ENCODE data around the gene TRHDE. TPM values are rescaled to one million over a fixed set of nuclear protein-coding genes. Genes with fewer than 3 reads are reported as not detected.

TRHDE gene
- total and polyA plus RNA-seq, 2 donors (not counting 3 experiments of a cell fraction or from before 2014, with no cell fraction given), result not detected

DNA sequence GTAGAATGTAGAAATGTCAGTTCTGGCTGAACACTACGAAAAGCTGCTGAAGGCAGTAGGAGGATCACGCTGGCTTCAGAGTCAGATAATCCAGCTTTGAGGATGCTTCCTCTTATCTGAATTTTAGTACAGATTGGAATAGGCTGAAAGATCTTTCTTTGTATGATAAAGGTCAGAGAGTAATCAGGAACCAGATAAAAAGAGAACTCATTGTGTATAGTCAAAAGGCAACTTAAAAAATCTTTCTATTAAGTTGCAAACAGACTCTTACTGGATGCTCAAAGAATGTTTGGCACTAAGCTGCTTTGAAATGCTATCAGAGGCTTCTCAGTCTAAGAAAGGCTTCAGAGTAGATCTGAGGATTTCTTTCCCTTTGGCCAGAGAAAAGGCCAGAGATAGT, 21.8 kb upstream of the TRHDE start:
- Histone ChIP-seq H3K4me2 (ENCODE audit: insufficient read depth, low read length) (no peak overlapping the region), H2AFZ (ENCODE audit: low read depth, low read length) (no peak overlapping the region), H4K20me1 (replicated peaks; ENCODE audit: control insufficient read depth, extremely low read depth, insufficient read depth, low read length) (no peaks in the 10 kb centered on the region), H3K9me3 (replicated peaks; ENCODE audit: control insufficient read depth, insufficient read depth, low read length) (peaks cover 2% of the 10 kb centered on the region), H3K4me3 (replicated peaks in 1 of 3; ENCODE audit: insufficient read depth in 1 of 3, low read depth in 1 of 3, low read length in 3 of 3) (no peak overlapping the region), H3K27me3 (ENCODE audit: control insufficient read depth in 2 of 2, insufficient read depth in 2 of 2, low read length in 2 of 2) (no peaks in the 10 kb centered on the region), H3K4me1 (ENCODE audit: control insufficient read depth, extremely low read depth, insufficient read depth, low read length) (no peaks in the 10 kb centered on the region), H3K79me2 (ENCODE audit: control insufficient read depth, insufficient read depth, low read length) (no peaks in the 10 kb centered on the region), H3K9ac (replicated peaks; ENCODE audit: extremely low read depth, insufficient read depth, low read length) (no peak overlapping the region), H3K27ac (ENCODE audit: insufficient read depth, low read depth, low read length) (no peak overlapping the region), H3K36me3 (ENCODE audit: control insufficient read depth in 2 of 2, extremely low read depth in 1 of 2, insufficient read depth in 2 of 2, low read length in 2 of 2) (no peaks in the 10 kb centered on the region), H3K9me1 (replicated peaks; ENCODE audit: control insufficient read depth, extremely low read depth, insufficient read depth, low read length) (no peaks in the 10 kb centered on the region)
- dilution Hi-C loops (cut with MboI; ENCODE audit: extremely low pct_ligation_motif_present, low sequenced_read_pairs) (no loop called here), intact Hi-C loops (cut with micrococcal nuclease) (no loop called here)
- no peak for TF ChIP-seq EZH2 (IDR thresholded peaks at IDR 0.05; ENCODE audit: borderline replicate concordance, low read depth, low read length, severe bottlenecking)
- no peak for TF ChIP-seq FOS (IDR thresholded peaks at IDR 0.05; ENCODE audit: borderline replicate concordance, insufficient read depth, low read length)
- no peak for TF ChIP-seq JUN (IDR thresholded peaks at IDR 0.05; ENCODE audit: borderline replicate concordance, insufficient read depth, insufficient read length, low read depth)
- no peak for TF ChIP-seq POLR2AphosphoS5 (IDR thresholded peaks at IDR 0.05; ENCODE audit: insufficient read depth, low read depth, low read length)
- no peak for FAIRE-seq
- CTCF ChIA-PET, result no interaction called here
- BruUV-seq (replicated peaks), result no TSS peak
- POLR2A ChIA-PET, result no interaction called here
- no peak for DNase-seq (ENCODE audit: low read depth, low spot score)

DNA sequence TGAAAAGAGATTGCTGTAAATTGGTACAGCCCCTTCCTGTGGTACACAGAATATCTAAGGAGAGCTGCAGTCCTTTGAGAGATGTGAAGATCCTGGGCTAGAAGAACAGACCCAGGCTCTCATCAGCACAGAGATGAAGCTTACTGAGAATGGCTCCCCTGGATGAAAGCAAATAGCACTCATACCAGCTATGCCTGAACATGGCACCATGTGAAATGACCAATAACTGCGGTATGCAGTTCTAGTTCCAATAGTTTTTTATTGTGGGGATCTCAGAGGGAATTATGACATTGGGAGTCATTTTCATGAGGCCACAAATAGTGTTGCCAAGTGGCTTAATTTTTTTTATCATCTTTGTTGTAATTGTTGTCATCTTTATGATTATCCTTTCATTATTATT, 15.4 kb upstream of the TRHDE start:
- Histone ChIP-seq H3K4me1 (ENCODE audit: control insufficient read depth, extremely low read depth, insufficient read depth, low read length) (no peaks in the 10 kb centered on the region), H2AFZ (ENCODE audit: low read depth, low read length) (no peak overlapping the region), H3K27me3 (ENCODE audit: control insufficient read depth in 2 of 2, insufficient read depth in 2 of 2, low read length in 2 of 2) (no peaks in the 10 kb centered on the region), H3K79me2 (ENCODE audit: control insufficient read depth, insufficient read depth, low read length) (no peaks in the 10 kb centered on the region), H4K20me1 (replicated peaks; ENCODE audit: control insufficient read depth, extremely low read depth, insufficient read depth, low read length) (no peaks in the 10 kb centered on the region), H3K9ac (replicated peaks; ENCODE audit: extremely low read depth, insufficient read depth, low read length) (no peak overlapping the region), H3K4me3 (replicated peaks in 1 of 3; ENCODE audit: insufficient read depth in 1 of 3, low read depth in 1 of 3, low read length in 3 of 3) (no peak overlapping the region), H3K4me2 (ENCODE audit: insufficient read depth, low read length) (no peak overlapping the region), H3K9me3 (replicated peaks; ENCODE audit: control insufficient read depth, insufficient read depth, low read length) (peaks cover 3% of the 10 kb centered on the region), H3K9me1 (replicated peaks; ENCODE audit: control insufficient read depth, extremely low read depth, insufficient read depth, low read length) (no peaks in the 10 kb centered on the region), H3K27ac (ENCODE audit: insufficient read depth, low read depth, low read length) (no peak overlapping the region), H3K36me3 (ENCODE audit: control insufficient read depth in 2 of 2, extremely low read depth in 1 of 2, insufficient read depth in 2 of 2, low read length in 2 of 2) (no peaks in the 10 kb centered on the region)
- FAIRE-seq (no peak), DNase-seq (ENCODE audit: low read depth, low spot score) (no peak)
- intact Hi-C loops (cut with micrococcal nuclease), result no loop called here
- no TSS peak for BruUV-seq (replicated peaks)
- dilution Hi-C loops (cut with MboI; ENCODE audit: extremely low pct_ligation_motif_present, low sequenced_read_pairs), result no loop called here
- ChIA-PET CTCF (no interaction called here), POLR2A (no interaction called here)
- TF ChIP-seq GATA2 (IDR thresholded peaks at IDR 0.05; ENCODE audit: insufficient read depth, insufficient read length, low read depth, low read length) (no peak), POLR2AphosphoS5 (IDR thresholded peaks at IDR 0.05; ENCODE audit: insufficient read depth, low read depth, low read length) (no peak), MYC (IDR thresholded peaks at IDR 0.05; ENCODE audit: low read depth, low read length) (no peak), FOS (IDR thresholded peaks at IDR 0.05; ENCODE audit: borderline replicate concordance, insufficient read depth, low read length) (no peak), JUN (IDR thresholded peaks at IDR 0.05; ENCODE audit: borderline replicate concordance, insufficient read depth, insufficient read length, low read depth) (no peak), POLR2A (IDR thresholded peaks at IDR 0.05; ENCODE audit: low read depth, low read length) (no peak), EZH2 (IDR thresholded peaks at IDR 0.05; ENCODE audit: borderline replicate concordance, low read depth, low read length, severe bottlenecking) (no peak)
- TF ChIP-seq, protein P1, sequence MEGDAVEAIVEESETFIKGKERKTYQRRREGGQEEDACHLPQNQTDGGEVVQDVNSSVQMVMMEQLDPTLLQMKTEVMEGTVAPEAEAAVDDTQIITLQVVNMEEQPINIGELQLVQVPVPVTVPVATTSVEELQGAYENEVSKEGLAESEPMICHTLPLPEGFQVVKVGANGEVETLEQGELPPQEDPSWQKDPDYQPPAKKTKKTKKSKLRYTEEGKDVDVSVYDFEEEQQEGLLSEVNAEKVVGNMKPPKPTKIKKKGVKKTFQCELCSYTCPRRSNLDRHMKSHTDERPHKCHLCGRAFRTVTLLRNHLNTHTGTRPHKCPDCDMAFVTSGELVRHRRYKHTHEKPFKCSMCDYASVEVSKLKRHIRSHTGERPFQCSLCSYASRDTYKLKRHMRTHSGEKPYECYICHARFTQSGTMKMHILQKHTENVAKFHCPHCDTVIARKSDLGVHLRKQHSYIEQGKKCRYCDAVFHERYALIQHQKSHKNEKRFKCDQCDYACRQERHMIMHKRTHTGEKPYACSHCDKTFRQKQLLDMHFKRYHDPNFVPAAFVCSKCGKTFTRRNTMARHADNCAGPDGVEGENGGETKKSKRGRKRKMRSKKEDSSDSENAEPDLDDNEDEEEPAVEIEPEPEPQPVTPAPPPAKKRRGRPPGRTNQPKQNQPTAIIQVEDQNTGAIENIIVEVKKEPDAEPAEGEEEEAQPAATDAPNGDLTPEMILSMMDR (IDR thresholded peaks at IDR 0.05; ENCODE audit: extremely low read depth in 1 of 2, insufficient read depth in 1 of 2, low read depth in 1 of 2, low read length in 2 of 2), result no peak
- TF ChIP-seq, protein P2, sequence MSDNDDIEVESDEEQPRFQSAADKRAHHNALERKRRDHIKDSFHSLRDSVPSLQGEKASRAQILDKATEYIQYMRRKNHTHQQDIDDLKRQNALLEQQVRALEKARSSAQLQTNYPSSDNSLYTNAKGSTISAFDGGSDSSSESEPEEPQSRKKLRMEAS (IDR thresholded peaks at IDR 0.05; ENCODE audit: insufficient read depth, insufficient read length), result no peak
